ENCODE data around the gene TMEM144. TPM values are rescaled to one million over a fixed set of nuclear protein-coding genes. Genes with fewer than 3 reads are reported as not detected.

The TMEM144 gene
- total RNA-seq, 1 experiment from 2014 or later = 5.4 TPM

DNA sequence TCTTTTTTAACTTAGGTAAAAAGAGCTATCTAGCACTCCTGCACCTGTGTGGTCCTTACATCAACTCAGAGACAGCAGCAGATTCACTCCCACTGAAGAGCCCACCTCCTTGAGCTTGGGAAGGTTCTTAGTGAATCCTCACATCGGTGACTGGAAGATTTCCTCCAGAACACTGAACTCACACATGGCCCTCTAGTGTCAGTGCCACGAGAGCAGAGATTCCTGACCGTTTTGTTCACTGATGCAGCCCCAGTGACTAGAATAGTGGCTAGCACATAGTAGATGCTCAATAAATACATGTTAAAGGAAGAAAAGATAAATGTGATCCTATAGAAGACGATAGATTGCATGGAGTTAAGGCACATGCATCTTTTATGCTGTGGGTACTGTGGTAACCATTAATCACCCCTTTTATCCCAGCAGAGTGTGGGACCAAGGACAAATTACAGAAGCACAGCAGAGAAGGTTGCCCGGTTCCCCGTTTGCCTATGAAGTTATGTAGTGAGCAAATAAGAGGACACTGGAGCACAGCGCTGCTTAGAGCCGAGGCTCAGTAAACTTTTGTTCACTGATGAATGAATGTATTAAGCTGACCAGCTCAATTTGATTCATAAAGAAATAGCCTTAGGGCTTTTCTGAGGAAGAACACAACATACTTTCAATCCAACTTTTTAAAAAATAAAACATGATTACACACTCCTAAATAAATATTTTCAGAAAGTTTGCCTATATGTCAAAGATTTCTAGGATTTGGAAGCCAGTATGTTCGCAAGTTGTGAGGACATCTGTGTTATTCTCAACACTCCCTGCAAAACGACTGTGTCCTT lies 46.1 kb upstream of the TMEM144 start:
- DNase-seq (peak; percentile 29), ATAC-seq (peak; percentile 76)
- intact Hi-C loops (cut with micrococcal nuclease) = no loop called here
- POLR2A ChIA-PET (ENCODE audit: unreplicated experiment) = no interaction called here
- TF ChIP-seq, protein P1, sequence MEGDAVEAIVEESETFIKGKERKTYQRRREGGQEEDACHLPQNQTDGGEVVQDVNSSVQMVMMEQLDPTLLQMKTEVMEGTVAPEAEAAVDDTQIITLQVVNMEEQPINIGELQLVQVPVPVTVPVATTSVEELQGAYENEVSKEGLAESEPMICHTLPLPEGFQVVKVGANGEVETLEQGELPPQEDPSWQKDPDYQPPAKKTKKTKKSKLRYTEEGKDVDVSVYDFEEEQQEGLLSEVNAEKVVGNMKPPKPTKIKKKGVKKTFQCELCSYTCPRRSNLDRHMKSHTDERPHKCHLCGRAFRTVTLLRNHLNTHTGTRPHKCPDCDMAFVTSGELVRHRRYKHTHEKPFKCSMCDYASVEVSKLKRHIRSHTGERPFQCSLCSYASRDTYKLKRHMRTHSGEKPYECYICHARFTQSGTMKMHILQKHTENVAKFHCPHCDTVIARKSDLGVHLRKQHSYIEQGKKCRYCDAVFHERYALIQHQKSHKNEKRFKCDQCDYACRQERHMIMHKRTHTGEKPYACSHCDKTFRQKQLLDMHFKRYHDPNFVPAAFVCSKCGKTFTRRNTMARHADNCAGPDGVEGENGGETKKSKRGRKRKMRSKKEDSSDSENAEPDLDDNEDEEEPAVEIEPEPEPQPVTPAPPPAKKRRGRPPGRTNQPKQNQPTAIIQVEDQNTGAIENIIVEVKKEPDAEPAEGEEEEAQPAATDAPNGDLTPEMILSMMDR (conservative IDR thresholded peaks at IDR 0.05; ENCODE audit: low read depth, low read length) = no peak
- TF ChIP-seq EZH2phosphoT487 (IDR thresholded peaks at IDR 0.05; ENCODE audit: borderline replicate concordance, low read length) (no peak), EZH2 (IDR thresholded peaks at IDR 0.05; ENCODE audit: low read length, unreplicated experiment) (no peak)
- H3K9me3 ChIP-seq (ENCODE audit: low read length) = no peaks in the 10 kb centered on the region
- no peaks in the 10 kb centered on the region for H3K79me2 ChIP-seq (ENCODE audit: low read length)
- no peaks in the 10 kb centered on the region for H3K27me3 ChIP-seq (ENCODE audit: low read length)
- H3K27ac ChIP-seq (ENCODE audit: low read length) = no peak overlapping the region
- H4K20me1 ChIP-seq (ENCODE audit: low read length) = no peaks in the 10 kb centered on the region
- no peak overlapping the region for H3K4me3 ChIP-seq (ENCODE audit: low read length)
- peak overlapping the region; percentile 44; the same call in 1 of the 2 replicates for H2AFZ ChIP-seq (ENCODE audit: low read length)
- no peak overlapping the region for H3K9ac ChIP-seq (ENCODE audit: low read length)
- BruUV-seq (replicated peaks) = no TSS peak
- CTCF ChIA-PET = no interaction called here
- H3K9me2 ChIP-seq (replicated peaks; ENCODE audit: low read length) = no peaks in the 10 kb centered on the region
- no peaks in the 10 kb centered on the region for H3F3A ChIP-seq (ENCODE audit: low read length, unreplicated experiment)
- peak overlapping the region; percentile 43; the same call in 1 of the 2 replicates for H3K4me2 ChIP-seq (ENCODE audit: low read length)
- H3K36me3 ChIP-seq (ENCODE audit: low read depth, low read length) = no peaks in the 10 kb centered on the region
- H3K4me1 ChIP-seq (ENCODE audit: insufficient read depth, low read length) = peaks cover 14% of the 10 kb centered on the region

DNA sequence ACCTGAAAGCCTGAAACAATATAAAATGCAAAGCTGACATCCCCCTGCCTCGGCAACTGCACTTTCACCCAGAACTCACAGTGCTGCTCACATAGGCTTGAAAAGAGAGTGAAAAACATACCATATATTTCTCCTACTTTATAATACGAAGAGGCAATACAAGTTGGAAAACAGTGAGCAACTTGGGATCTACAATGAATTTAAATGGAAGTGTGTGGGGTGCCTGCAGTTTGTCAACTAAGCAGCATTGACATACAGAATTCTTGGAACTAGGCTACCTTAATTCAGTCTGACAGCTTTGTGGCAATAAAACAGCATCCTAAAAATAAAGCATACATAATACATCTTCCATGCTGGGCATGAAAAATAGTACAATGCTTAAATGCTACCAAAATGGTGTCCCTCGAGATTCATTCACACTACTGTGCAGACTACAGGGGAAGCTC lies 45.5 kb upstream of the TMEM144 start:
- Histone ChIP-seq H3F3A (ENCODE audit: low read length, unreplicated experiment) (no peaks in the 10 kb centered on the region), H3K9me3 (ENCODE audit: low read length) (no peaks in the 10 kb centered on the region), H3K36me3 (ENCODE audit: low read depth, low read length) (no peaks in the 10 kb centered on the region), H3K9me2 (replicated peaks; ENCODE audit: low read length) (no peaks in the 10 kb centered on the region), H4K20me1 (ENCODE audit: low read length) (no peaks in the 10 kb centered on the region), H3K27ac (ENCODE audit: low read length) (no peak overlapping the region), H2AFZ (ENCODE audit: low read length) (peak overlapping the region; percentile 44; the same call in 1 of the 2 replicates), H3K79me2 (ENCODE audit: low read length) (no peaks in the 10 kb centered on the region), H3K9ac (ENCODE audit: low read length) (no peak overlapping the region), H3K4me3 (ENCODE audit: low read length) (no peak overlapping the region), H3K4me2 (ENCODE audit: low read length) (peak overlapping the region; percentile 43; the same call in 1 of the 2 replicates), H3K4me1 (ENCODE audit: insufficient read depth, low read length) (peaks cover 14% of the 10 kb centered on the region), H3K27me3 (ENCODE audit: low read length) (no peaks in the 10 kb centered on the region)
- POLR2A ChIA-PET (ENCODE audit: unreplicated experiment) = no interaction called here
- CTCF ChIA-PET = no interaction called here
- intact Hi-C loops (cut with micrococcal nuclease) = no loop called here
- ATAC-seq (no peak), DNase-seq (no peak)
- BruUV-seq (replicated peaks) = no TSS peak
- TF ChIP-seq EZH2phosphoT487 (IDR thresholded peaks at IDR 0.05; ENCODE audit: borderline replicate concordance, low read length) (no peak), EZH2 (IDR thresholded peaks at IDR 0.05; ENCODE audit: low read length, unreplicated experiment) (no peak)
- TF ChIP-seq, protein P1 (conservative IDR thresholded peaks at IDR 0.05; ENCODE audit: low read depth, low read length) = no peak

DNA sequence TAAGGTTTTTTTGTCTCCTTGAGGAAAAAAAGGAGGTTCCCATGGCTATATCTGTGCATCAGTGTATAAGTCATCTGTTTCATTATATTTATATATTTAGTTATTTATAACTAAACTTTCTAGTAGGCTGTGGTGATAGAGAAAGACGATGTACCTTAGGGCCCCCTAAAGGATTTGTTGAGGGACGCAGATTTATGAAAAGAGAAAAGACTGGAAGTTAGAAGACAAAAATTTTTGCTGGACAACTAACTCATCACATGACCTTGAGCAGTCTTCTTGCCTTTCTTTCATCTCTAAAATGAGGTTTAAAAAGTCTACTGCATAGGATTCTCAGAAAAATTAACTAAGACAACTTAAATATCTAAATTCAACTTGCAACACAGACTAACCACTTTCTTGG lies 43.6 kb upstream of the TMEM144 start:
- H3K4me3 ChIP-seq (ENCODE audit: low read length) = no peak overlapping the region
- TF ChIP-seq EZH2 (IDR thresholded peaks at IDR 0.05; ENCODE audit: low read length, unreplicated experiment) (no peak), EZH2phosphoT487 (IDR thresholded peaks at IDR 0.05; ENCODE audit: borderline replicate concordance, low read length) (no peak)
- TF ChIP-seq, protein P1 (conservative IDR thresholded peaks at IDR 0.05; ENCODE audit: low read depth, low read length) = no peak
- ChIA-PET POLR2A (ENCODE audit: unreplicated experiment) (no interaction called here), CTCF (no interaction called here)
- no peaks in the 10 kb centered on the region for H3K36me3 ChIP-seq (ENCODE audit: low read depth, low read length)
- H3K4me2 ChIP-seq (ENCODE audit: low read length) = no peak overlapping the region
- no peaks in the 10 kb centered on the region for H3F3A ChIP-seq (ENCODE audit: low read length, unreplicated experiment)
- BruUV-seq (replicated peaks) = no TSS peak
- H4K20me1 ChIP-seq (ENCODE audit: low read length) = no peaks in the 10 kb centered on the region
- no peaks in the 10 kb centered on the region for H3K9me3 ChIP-seq (ENCODE audit: low read length)
- DNase-seq = no peak
- no peaks in the 10 kb centered on the region for H3K27me3 ChIP-seq (ENCODE audit: low read length)
- H3K9ac ChIP-seq (ENCODE audit: low read length) = no peak overlapping the region
- intact Hi-C loops (cut with micrococcal nuclease) = no loop called here
- H3K79me2 ChIP-seq (ENCODE audit: low read length) = no peaks in the 10 kb centered on the region
- no peak overlapping the region for H3K27ac ChIP-seq (ENCODE audit: low read length)
- no peak for ATAC-seq
- H3K4me1 ChIP-seq (ENCODE audit: insufficient read depth, low read length) = peaks cover 15% of the 10 kb centered on the region
- H3K9me2 ChIP-seq (replicated peaks; ENCODE audit: low read length) = no peaks in the 10 kb centered on the region
- H2AFZ ChIP-seq (ENCODE audit: low read length) = no peak overlapping the region

Data from PC-3 (cell line).